ENCODE measurements around the gene ZNF574. TPM values are rescaled to one million over a fixed set of nuclear protein-coding genes. Genes with fewer than 3 reads are reported as not detected.

The ZNF574 gene
- polyA plus RNA-seq (2012; rRNA removed), result 6.9 and 8.5 TPM in 2 replicates
- polyA plus RNA-seq (2012; cell fraction: cytosol; rRNA removed), result 2.4 and 4.9 TPM in 2 replicates
- polyA plus RNA-seq (2012; cell fraction: nucleus; rRNA removed), result 6.9 and 7.4 TPM in 2 replicates

- ChIA-PET CTCF (interaction anchor here (1.0 to 1.4 kb wide), 2 partner anchors 33 to 109 kb away, joined by 4 to 6 read pairs; no protein-coding TSS in a partner anchor), POLR2A (interaction anchor here (1.0 to 1.3 kb wide), 2 partner anchors 23 to 167 kb away, joined by 4 read pairs; partner anchors contain the start of gene GSK3A)
- peaks cover 6% of the 10 kb centered on the region for H3F3A ChIP-seq (replicated peaks; ENCODE audit: insufficient read depth)
- H3K27ac ChIP-seq (ENCODE audit: low read depth in 2 of 2, low read length in 1 of 2), result peak within 1 kb of the TSS; percentile 72 to 81
- H3K9me3 ChIP-seq, result no peaks in the 10 kb centered on the region
- peak within 1 kb of the TSS; percentile 99 for H3K4me2 ChIP-seq
- H4K20me1 ChIP-seq (ENCODE audit: insufficient read depth), result peaks cover 37% of the 10 kb centered on the region
- peaks cover 46% of the 10 kb centered on the region for H3K79me2 ChIP-seq (ENCODE audit: insufficient read depth)
- H3K9ac ChIP-seq, result peak within 1 kb of the TSS; percentile 93
- H3K36me3 ChIP-seq (replicated peaks in 1 of 2; ENCODE audit: control insufficient read depth in 1 of 2, insufficient read depth in 2 of 2, low read length in 1 of 2), result peaks cover 17 to 23% of the 10 kb centered on the region in 2 experiments
- H3K4me1 ChIP-seq (ENCODE audit: control insufficient read depth in 1 of 2, insufficient read depth in 2 of 2, low read depth in 1 of 2, low read length in 1 of 2), result peaks cover 7 to 13% of the 10 kb centered on the region in 2 experiments; a peak in 2 of 4 replicates
- under 1% methylated on average over 55 of the region's 80 CpGs for WGBS (ENCODE audit: low lambda C conversion rate)
- peak; percentile 97 for DNase-seq
- H2AFZ ChIP-seq (ENCODE audit: low read depth), result peak within 1 kb of the TSS; percentile 85
- H3K4me3 ChIP-seq (ENCODE audit: low read depth in 2 of 2, low read length in 1 of 2), result peak within 1 kb of the TSS; percentile 72 to 98
- no peaks in the 10 kb centered on the region for H3K27me3 ChIP-seq (ENCODE audit: insufficient read depth)
- no peaks in the 10 kb centered on the region for H3K9me2 ChIP-seq
- TF ChIP-seq, protein P1, sequence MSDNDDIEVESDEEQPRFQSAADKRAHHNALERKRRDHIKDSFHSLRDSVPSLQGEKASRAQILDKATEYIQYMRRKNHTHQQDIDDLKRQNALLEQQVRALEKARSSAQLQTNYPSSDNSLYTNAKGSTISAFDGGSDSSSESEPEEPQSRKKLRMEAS (IDR thresholded peaks at IDR 0.05; ENCODE audit: low read depth), result peak; percentile 88
- TF ChIP-seq RCOR1 (IDR thresholded peaks at IDR 0.05; ENCODE audit: low read length) (no peak), EP300 (IDR thresholded peaks at IDR 0.05; ENCODE audit: borderline replicate concordance in 1 of 2, low read depth in 1 of 2, low read length in 1 of 2) (no peak), MXI1 (IDR thresholded peaks at IDR 0.05; ENCODE audit: low read depth, low read length) (peak; percentile 22; the same call in 1 of the 2 replicates), GABPA (IDR thresholded peaks at IDR 0.05; ENCODE audit: low read depth) (0 out of 2 replicates have a peak, but pooled peaks have one; percentile 33), NFIC (IDR thresholded peaks at IDR 0.05; ENCODE audit: borderline replicate concordance) (no peak), TAF1 (IDR thresholded peaks at IDR 0.05; ENCODE audit: borderline replicate concordance, low read depth, low read length) (peak; percentile 85), FOXJ3 (CRISPR knock-in tag; IDR thresholded peaks at IDR 0.05) (no peak), RXRA (IDR thresholded peaks at IDR 0.05; ENCODE audit: borderline replicate concordance, low read depth) (no peak), SIN3A (IDR thresholded peaks at IDR 0.05; ENCODE audit: borderline replicate concordance, low read depth, low read length) (no peak), PBX3 (IDR thresholded peaks at IDR 0.05) (peak; percentile 18), YY1 (IDR thresholded peaks at IDR 0.05; ENCODE audit: low read depth) (peak; percentile 96), CTCF (IDR thresholded peaks at IDR 0.05) (no peak), POLR2AphosphoS5 (IDR thresholded peaks at IDR 0.05; ENCODE audit: low read depth, low read length) (peak; percentile 90), CHD2 (IDR thresholded peaks at IDR 0.05; ENCODE audit: low read length, partially characterized antibody) (peak; percentile 93), JUND (IDR thresholded peaks at IDR 0.05) (no peak), TCF12 (IDR thresholded peaks at IDR 0.05) (no peak; the same call in 1 of the 2 replicates), TEAD4 (IDR thresholded peaks at IDR 0.05; ENCODE audit: borderline replicate concordance, insufficient read depth) (no peak), RAD21 (IDR thresholded peaks at IDR 0.05; ENCODE audit: low read length) (no peak), ZBTB33 (IDR thresholded peaks at IDR 0.05; ENCODE audit: borderline replicate concordance, low read depth) (no peak), ELF1 (IDR thresholded peaks at IDR 0.05) (no peak; the same call in 1 of the 2 replicates), FOXM1 (IDR thresholded peaks at IDR 0.05; ENCODE audit: low read depth) (peak; percentile 40; the same call in 1 of the 2 replicates), NRF1 (IDR thresholded peaks at IDR 0.05; ENCODE audit: low read depth, low read length) (no peak), GATA2 (CRISPR knock-in tag; IDR thresholded peaks at IDR 0.05) (no peak), USF2 (IDR thresholded peaks at IDR 0.05; ENCODE audit: borderline replicate concordance, low read depth, low read length) (no peak), FOSL2 (IDR thresholded peaks at IDR 0.05; ENCODE audit: borderline replicate concordance, low read depth) (no peak)
- TF ChIP-seq, protein P2, sequence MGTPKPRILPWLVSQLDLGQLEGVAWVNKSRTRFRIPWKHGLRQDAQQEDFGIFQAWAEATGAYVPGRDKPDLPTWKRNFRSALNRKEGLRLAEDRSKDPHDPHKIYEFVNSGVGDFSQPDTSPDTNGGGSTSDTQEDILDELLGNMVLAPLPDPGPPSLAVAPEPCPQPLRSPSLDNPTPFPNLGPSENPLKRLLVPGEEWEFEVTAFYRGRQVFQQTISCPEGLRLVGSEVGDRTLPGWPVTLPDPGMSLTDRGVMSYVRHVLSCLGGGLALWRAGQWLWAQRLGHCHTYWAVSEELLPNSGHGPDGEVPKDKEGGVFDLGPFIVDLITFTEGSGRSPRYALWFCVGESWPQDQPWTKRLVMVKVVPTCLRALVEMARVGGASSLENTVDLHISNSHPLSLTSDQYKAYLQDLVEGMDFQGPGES (IDR thresholded peaks at IDR 0.05; ENCODE audit: low read depth, low read length), result peak; percentile 91
Measured at GRCh38 chr19:42075616-42076379, at the start of gene ZNF574. TSS of gene ZNF574 (plus strand) at chr19:42076166. CDS start at chr19:42078607, 2,441 bp downstream.
